ENCODE measurements around the gene LRRC15.

DNA sequence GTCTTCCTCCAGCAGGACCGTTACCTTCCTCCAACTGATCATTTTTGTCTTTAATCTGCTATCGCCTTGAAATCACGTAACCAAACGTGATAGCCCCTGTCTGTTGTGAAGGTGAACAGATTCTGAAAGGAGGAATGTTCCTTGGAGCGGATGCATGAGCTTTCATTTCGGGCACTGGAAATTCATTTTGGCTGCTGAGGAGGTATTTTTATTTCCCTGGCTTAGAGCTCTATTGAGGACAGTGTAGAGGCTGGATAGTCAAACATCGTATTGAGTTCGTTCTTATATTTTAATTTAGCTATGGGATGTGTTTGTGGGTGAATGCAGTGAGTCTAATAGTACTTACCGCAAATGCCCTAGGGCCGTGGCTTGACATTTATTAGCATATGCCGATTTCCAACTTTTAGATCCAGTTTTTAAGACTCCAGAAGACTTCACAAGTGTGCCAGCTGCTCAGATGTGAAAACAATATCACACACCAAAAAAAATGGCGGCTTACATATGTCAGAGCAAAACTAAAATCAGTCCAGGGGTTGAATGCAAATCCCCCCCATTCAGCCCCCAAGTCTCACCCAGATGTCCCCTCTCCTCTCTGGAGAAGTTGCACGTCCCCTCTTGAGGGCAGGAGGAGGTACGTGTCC is 40.5 kb downstream of the LRRC15 start:
- TF ChIP-seq CTCF (IDR thresholded peaks at IDR 0.05) (no peak), POLR2A (IDR thresholded peaks at IDR 0.05) (no peak), POLR2AphosphoS5 (IDR thresholded peaks at IDR 0.05) (no peak)

Measured in transverse colon (tissue), 4 donors.